Pons (tissue), 1 donor: ENCODE data around the gene RBM7.
A peak's percentile ranks its signal among the peaks of the same experiment; 100 is the strongest.

Source experiments
- DNase-seq: peaks from one replicate; pipeline ENCODE4 v3.0.0-alpha.2; 2016; ENCODE audit warnings: low spot score

RBM7 gene, protein sequence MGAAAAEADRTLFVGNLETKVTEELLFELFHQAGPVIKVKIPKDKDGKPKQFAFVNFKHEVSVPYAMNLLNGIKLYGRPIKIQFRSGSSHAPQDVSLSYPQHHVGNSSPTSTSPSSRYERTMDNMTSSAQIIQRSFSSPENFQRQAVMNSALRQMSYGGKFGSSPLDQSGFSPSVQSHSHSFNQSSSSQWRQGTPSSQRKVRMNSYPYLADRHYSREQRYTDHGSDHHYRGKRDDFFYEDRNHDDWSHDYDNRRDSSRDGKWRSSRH

DNA sequence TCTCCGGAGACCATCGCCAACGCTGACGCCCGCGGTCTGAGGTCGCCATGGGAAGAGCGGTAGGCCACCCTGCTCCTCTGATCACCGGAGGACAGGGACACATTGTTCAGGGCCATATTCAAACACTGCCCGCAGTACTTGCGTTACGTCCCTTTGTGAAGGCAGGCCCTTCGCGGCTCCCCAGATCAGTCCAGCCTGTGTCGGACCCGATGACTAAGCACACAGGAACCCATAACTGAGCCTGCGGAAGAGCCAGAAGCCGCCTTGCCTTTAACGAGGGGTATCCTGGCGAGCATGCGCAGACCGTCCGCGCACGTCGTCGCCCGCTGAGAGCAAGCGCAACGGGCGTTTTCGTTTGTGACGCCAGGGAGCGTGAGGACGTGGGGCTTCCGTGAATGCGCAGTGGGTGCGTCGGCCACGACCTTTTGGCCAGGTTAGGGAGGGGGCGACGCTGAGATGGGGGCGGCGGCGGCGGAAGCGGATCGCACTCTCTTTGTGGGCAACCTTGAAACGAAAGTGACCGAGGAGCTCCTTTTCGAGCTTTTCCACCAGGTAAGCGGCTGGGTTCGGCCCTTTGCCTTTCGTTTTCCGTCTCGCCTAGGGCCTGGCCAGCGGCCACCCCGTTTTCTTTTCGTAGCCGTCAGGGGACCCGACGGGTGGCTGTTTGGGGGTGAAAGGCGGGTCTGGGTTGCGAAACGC is at the start of gene RBM7, which contains the start of gene C11orf71:
TSS of gene RBM7 (plus strand) at position 451 of the 699 bp plus-strand sequence. CDS start at position 457, 6 bp downstream.
TSS of gene C11orf71 (minus strand) at position 296 of the 699 bp plus-strand sequence. CDS start at position 116, 180 bp downstream.
- DNase-seq: peak; percentile 96

DNA sequence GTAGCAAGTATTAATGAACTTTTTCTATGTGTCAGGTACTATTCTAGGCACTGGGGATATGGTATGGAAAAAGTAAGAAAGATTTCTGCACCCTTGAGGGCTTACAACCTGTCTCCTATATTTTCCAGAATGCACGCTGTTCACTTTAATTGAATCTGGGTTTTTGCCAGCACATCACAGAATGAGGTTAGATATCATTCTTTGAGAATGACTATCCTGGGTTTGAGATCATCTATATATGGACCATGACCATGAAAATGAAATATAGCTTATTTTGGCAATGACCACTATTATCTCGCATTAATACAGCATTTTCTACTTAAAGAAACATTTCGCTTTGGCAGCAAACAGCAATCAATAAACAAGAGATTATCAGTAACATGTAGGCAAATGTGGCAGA is 47.0 kb upstream of the RBM7 start:
- DNase-seq: no peak

DNA sequence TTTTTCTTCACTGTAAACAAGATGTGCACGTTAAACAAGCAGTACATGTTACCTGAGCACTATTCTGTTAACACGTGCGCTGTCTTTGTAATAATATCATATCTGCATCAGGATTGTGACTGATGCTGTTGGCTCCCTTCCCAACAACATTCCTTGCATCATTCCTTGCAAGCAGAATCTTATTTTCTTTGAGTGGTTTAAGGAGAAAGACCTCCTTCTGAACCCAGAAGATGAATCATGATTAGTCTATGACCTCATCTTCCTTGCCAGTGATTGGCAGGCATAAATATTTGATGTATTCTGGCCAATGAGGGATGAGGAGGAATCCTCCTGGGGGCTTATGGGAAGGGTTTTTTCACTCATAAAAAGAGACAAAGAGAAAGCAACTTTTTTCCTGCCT is 46.4 kb upstream of the RBM7 start:
- no peak for DNase-seq

DNA sequence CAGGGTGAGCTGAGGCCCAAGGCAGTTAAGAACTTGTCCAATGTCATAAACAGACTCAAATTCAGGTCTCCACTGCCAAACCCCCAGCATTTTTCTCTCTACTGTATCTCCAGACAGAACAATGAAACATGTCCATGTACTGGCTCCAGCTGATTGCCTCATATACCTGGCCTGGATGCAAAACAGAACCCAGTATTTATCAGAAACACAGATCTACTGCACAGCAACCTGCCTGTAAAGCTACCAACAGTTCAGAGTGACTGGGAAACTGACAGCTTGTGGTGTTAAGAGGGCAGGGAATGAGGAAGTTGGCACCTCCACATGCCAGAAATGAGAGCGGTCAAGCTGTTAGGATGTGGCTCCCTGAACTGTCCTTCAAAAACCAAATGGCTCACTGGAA is 41.8 kb upstream of the RBM7 start:
- DNase-seq: no peak

DNA sequence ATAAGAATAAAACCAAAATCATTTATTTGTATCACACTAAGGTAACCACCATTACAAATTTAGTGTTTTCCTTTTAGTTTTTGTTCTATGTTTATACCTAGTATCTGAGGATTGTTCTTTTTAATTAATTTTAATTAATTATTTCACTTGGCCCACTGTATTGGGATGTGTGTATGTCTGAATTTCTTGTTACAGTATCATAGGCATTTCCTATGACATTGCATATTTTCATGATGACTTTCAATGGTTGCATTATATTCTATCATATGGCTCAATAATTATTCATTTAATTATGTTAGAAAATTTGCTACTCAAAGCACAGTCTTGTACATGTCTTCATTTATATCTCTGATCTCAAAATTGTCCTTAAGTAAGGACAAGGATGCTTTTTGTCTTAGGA is 41.1 kb upstream of the RBM7 start:
- DNase-seq: no peak

DNA sequence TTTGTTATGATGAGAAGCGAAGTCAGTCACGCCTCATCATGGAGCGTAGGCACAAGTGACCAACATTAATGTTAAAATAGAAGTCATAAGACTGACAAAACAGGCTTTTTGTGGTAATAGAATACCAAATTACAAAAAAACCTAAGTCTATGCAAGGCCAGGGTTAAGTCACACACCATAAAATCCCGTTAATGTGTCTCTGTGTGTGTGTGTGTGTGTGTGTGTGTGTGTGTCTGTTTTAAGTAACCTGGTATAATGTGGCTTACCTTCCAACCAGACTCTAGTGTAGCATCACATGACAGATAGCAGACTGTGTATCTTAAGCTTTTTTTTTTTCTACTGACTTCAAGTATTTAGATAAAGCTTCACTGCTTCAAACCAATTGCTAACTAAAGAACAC is 38.1 kb upstream of the RBM7 start:
- DNase-seq: no peak

DNA sequence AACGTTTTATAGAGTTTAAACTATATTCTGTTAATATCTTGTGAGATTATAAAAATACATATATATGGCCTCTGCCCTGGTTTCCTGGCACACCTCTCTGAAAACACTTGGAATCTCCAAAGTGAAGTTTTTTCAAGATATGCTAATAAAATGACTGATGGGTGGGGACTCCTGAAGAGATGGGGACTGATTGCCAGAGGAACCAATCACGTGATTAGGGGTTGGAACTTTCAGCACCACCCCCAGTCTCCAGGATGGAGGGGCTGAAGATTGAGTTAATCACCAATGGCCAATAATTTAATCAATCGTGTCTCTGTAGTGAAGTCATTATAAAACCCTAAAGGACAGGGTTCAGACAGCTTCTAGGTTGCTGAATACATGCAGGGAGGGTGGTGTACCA is 37.5 kb upstream of the RBM7 start:
- no peak for DNase-seq

DNA sequence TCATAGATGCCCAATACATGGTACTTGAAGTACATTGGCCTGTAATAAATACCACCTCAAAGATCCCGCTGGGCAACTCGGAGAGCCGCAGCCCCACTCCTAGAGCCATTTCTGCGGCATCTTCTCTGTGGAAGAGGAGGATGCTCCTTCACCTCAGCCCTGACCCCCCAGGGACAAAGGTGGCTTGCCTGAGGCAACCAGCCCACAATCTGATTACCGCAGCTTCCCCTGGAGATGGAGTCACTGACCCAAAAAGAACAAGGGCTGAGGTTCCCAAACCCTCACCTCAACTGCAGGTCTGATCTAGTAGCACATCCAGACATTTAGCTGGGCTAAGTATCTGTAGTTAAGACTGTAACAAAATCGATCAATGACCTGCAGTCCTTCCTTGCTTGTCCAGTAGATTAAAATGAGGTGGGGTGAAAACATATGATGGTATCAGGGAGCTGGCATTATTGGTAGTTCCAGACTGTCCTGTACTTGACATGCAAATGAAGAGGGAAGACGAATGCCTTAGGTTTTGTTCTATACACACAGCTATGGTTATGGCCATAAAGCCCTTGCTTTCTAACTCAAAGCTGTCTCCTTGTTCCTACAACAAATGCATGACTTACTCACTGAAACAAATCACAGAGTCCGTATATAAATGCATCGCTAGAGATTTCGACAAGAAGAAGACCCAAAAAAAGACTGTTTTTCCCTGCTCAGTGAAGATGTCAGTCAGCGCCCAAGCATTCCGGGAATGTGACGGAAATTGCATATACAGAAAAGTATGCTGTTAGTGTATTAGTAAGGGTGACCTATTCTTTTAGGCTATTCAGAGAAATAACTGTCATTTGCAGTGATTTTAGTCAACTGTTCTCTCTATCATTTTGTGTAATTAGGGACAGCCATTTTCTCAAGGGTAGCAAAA is 33.9 kb upstream of the RBM7 start:
- no peak for DNase-seq

DNA sequence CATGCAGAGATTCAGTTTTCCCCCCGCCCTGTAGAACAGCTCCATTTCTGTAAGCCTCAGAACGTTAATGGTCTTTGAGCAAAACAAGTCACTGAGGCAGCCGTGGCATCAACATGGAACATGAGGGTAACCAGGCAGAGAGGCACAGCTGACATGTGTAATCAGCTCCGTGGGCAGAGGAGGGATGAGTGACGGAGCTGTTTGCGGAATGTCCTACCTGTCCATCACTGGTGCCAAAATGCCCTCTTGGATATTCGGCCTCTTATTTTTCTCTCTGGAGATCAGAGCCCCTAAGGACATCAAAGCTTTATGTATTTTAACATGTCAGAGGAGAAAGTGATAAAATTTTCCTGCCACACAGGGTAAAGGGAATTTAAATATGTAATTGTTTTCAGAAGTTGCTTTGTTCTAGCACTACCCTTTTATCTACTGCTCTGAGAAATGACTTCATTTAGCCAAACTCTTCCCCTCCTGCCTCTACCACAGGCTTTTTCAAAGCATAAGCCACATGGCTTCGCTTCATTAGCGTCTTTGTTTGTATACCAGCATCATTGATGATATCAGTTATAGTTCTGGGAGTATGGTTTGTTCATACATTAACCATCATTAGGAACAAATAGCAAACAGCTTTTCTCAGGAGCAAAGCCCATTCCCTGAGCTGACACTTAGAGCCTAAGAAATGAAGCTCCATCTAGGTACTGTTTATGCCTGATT is 33.1 kb upstream of the RBM7 start:
- DNase-seq: no peak

DNA sequence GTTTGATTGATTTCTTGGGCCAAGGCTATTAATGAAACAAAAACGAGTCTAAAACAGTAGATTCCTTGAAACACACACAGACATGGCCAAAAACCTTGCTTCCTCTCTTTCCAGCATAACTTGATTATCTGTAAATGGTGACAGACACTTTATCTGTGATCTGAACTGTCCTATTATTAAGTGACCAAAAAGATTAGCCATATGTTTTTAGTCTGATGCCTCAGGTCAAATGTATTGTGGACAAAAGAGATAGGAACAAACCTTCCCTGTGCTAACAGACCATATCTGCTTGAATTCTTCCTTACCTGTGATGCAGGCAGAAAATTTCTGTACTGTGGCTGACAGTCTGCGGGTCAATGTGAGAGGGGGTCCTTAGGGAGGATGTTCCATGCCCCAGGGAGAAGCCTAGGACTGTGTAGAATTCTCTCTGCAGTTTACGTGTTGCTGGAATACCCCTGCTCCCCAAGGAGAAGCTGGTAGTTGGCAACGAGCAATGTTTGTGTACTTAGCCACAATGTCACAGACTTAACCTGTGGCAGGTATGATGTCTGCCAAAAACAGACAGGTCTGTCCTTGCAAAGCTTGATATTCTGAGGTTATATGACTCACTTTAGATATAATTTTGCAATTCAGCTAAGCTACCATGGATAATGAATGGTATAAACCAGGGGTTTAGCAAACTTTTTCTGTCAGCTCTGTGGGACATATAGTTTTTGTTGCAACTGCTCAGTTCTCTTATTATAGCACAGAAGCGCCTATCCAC is 31.4 kb upstream of the RBM7 start:
- no peak for DNase-seq

DNA sequence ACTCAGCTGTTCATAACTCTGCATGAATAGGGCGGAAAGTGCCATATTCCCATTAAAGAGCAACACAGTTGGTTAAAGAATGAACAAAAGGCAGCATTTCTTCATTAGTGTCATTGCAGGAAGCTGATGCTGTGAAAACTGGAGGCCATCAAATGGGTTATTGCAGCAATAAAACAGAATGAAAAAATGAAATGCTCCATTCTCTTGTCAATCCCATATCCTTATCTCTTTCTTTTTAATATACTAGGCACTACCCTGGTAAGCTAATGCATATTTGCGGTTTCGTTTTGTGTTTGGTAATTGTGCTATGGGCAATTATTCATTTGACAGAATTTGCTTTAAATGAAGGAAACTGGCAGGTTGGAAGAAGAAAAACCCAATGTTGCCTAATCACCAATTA is 25.4 kb upstream of the RBM7 start:
- no peak for DNase-seq

DNA sequence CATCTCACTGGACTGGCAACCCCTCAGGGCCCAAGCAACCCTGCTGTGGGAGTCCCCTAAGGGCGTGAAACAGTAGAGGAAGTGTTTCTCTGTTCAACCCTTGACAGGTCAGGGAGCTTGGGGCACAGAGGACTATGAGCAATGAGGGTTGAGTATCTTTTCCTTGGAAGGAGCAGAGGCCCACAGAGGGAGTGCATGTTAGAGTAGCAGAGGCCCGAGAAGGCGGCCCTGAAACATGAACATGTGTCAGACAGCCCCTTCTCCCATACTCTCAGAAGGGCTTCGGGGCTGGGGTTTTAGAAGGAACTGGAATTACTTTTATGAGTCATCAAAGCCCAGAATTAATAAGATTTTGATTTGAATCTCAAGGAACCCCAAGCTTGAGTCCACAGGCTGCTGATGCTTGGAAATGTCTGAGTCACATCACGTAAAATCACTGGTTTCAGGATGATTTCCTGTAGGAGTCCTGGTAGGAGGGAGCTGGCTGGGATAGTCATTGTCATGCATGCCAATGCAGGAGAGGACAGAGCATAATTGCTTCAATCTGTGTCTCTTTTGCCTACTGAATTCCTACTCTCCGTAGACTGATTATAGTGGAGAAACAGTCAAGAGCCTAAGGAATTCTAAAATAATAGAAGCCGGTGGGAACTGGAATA is 22.7 kb upstream of the RBM7 start:
- no peak for DNase-seq

DNA sequence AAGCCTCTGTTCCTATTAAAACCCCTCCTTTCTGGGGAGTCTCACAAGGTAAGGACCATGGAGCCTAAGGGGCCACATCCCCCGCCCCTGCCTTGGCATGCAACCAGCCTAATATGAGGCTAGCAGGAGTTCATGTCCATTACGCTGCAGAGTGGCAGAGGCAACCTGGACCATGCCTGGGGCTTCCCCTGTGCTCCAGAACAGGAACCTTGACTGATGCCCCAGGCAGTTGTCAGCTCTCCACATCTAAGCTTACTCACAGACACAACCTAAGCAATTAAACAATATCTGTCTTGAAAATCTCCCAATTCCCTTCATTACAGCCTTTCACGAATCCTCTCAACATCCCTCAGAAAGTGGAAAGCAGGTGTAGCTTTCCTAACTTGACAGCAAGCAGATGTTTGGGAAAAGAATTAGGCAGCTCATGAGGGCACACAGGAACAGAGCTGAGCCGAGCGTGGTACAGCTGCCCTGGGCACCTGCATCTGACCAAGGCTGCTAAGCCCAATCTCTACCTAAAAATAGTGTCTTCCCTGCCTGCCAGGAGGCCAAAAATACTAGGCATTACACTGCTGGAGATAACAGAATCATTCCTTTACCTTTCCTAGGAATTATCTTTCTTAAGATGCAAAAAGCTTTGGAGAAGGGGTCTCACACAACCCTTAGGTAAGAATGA is 20.9 kb upstream of the RBM7 start:
- DNase-seq: no peak

DNA sequence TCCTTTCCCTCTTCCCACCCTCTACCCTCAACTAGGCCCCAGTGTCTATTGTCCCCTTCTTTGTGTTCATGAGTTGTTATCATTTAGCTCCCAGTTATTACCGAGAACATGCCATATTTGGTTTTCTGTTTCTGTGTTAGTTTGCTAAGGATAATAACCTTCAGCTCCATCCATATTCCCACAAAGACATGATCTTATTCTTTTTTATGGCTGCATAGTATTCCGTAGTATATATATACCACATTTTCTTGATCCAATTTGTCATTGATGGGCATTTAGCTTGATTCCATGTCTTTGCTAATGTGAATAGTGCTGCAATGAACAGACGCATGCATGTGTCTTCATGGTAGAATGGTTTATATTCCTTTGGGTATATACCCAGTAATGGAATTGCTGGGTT is 18.0 kb upstream of the RBM7 start:
- DNase-seq: no peak

DNA sequence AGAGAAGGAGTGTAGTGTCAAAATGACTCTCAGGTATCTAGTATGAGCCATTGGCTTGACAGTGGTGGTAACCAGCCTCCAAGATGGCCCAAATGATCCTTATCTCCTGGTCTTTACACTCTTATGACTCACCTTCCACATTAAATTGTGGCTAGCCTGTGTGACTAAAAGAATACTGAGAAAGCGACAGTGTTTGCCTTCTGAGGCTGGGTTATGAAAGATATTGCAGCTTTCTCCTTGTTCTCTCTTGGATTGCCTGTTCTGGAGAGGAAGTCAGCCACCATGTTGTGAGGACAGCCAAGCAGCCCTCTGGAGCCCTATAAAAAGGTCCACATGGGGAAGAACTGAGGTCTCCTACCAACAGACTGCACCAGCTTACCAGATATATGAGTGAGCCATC is 16.0 kb upstream of the RBM7 start:
- no peak for DNase-seq

DNA sequence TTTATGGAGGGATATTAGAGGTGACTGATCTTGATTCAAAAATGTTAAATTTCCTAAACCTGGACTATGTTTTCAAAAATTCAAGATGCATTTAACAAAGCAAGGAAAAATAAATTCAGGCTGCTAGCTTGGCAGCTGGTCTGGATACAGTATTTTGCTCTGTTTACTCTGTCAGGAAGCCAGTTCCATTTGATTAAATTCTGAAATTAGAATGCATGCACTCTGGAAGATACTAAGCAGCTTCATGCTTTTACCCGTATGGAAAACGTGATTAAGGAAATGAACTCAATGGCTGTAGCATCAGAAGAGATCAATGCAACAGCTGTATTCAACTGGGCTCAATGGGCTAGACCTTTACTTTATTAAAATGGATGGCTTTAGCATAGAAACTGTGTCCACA is 14.3 kb upstream of the RBM7 start:
- DNase-seq: no peak

DNA sequence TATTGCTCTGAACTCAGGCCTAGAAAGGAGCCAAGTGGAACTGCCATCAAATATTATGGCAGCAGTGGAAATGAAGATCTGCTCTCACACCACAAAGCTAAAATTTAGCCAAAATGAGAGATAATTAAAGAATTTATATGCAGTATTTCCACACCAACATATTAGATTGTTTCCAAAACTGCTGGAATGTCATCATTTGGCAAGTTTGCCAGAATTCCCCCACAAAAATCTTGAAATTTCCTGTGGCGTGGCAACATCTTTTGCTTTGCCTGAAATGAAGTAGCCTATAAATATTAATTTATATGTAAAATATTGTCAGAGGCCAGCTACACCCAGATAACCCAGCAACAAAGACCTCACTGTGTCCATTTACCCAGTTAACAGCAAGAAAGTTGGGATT is 13.9 kb upstream of the RBM7 start:
- no peak for DNase-seq

DNA sequence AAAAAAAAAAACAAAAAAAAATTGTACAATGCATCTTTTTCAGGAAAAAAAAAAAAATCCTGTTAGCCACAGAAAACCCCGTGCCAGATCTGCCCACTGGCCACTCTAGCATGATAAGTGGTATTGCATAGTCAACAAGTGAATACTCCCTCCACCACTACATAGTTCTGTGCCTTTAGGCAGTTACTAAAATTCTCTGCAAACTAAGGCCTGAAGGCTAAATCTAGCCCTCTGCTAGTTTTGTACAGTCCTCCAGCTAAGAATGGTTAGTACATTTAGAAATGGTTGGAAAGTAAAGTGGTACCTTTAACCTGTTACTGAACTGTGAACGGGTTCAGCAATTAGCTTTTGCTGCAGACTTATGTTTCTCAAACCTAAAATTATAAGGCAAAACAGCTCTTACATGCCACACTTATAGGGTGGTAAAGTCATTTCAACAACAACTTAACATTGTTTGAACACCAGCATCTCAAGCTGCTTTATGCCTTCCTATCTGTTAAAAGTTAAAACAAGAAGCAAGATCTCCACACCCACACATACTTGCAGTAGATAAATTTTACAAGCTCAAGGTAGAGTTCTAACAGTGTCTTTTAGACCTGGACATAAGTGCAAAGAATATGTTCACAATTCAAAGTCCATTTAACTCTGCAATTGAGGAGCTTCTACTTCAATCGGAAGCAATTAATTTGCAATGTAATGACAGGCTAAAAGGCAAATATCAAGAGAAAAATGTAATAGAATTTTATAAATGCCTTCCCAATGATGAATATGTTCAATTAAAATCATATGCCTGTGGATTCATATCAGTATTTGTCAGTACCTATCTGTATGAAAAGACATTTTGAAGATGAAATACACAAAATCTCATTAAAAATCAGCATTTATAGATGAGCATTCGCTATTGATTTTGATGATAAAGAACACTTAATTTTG is 7.5 kb upstream of the RBM7 start:
- no peak for DNase-seq

DNA sequence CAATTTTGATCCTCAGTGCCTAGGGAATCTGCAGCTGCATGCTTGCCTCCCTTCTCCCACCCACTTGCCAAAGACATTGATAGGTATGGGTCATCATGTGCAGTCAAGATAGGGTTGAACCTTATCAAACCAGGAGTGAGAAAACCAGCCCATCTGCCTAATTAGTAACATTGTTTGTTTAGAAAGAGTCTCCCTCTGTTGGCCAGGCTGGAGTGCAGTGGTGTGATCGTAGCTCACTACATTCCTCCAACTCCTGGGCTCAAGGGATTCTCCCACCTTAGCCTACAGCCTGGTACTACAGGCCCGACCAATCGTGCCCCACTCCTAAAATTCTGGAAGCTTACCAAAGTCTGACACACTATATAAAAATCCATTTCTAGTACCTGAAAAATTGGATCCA is 4.7 kb upstream of the RBM7 start:
- no peak for DNase-seq
